ENCODE data around the gene AANAT.

DNA sequence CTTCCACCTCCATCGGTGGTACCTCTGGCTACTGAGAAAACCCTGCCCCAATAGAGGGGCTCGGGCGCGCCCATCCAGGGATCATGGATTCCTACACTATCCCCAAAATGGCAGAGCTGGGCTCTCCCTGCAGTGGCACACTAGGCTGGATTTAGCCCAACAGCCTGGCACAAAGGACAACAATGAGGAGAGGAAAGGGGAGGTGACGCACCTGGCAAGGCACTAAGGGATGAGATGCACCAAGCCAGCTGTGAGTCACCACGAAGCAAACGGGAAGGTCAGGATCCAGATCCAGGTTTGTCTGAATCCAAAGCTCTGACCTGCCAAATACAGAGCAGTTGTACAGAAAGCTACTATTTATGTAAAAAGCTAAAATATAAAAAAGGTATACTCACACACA, 32.5 kb upstream of the AANAT start:
- TF ChIP-seq RARB (CRISPR knock-in tag; IDR thresholded peaks at IDR 0.05) (no peak), TP53 (CRISPR knock-in tag; IDR thresholded peaks at IDR 0.05) (no peak), CEBPB (IDR thresholded peaks at IDR 0.05) (no peak), EHMT2 (IDR thresholded peaks at IDR 0.05; ENCODE audit: low read depth) (no peak), NPAS2 (CRISPR knock-in tag; IDR thresholded peaks at IDR 0.05; ENCODE audit: borderline replicate concordance) (no peak)
- TF ChIP-seq, protein P1, sequence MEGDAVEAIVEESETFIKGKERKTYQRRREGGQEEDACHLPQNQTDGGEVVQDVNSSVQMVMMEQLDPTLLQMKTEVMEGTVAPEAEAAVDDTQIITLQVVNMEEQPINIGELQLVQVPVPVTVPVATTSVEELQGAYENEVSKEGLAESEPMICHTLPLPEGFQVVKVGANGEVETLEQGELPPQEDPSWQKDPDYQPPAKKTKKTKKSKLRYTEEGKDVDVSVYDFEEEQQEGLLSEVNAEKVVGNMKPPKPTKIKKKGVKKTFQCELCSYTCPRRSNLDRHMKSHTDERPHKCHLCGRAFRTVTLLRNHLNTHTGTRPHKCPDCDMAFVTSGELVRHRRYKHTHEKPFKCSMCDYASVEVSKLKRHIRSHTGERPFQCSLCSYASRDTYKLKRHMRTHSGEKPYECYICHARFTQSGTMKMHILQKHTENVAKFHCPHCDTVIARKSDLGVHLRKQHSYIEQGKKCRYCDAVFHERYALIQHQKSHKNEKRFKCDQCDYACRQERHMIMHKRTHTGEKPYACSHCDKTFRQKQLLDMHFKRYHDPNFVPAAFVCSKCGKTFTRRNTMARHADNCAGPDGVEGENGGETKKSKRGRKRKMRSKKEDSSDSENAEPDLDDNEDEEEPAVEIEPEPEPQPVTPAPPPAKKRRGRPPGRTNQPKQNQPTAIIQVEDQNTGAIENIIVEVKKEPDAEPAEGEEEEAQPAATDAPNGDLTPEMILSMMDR (IDR thresholded peaks at IDR 0.05): no peak
- TF ChIP-seq, protein P2, sequence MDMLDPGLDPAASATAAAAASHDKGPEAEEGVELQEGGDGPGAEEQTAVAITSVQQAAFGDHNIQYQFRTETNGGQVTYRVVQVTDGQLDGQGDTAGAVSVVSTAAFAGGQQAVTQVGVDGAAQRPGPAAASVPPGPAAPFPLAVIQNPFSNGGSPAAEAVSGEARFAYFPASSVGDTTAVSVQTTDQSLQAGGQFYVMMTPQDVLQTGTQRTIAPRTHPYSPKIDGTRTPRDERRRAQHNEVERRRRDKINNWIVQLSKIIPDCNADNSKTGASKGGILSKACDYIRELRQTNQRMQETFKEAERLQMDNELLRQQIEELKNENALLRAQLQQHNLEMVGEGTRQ (IDR thresholded peaks at IDR 0.05): no peak
- TF ChIP-seq, protein P3, sequence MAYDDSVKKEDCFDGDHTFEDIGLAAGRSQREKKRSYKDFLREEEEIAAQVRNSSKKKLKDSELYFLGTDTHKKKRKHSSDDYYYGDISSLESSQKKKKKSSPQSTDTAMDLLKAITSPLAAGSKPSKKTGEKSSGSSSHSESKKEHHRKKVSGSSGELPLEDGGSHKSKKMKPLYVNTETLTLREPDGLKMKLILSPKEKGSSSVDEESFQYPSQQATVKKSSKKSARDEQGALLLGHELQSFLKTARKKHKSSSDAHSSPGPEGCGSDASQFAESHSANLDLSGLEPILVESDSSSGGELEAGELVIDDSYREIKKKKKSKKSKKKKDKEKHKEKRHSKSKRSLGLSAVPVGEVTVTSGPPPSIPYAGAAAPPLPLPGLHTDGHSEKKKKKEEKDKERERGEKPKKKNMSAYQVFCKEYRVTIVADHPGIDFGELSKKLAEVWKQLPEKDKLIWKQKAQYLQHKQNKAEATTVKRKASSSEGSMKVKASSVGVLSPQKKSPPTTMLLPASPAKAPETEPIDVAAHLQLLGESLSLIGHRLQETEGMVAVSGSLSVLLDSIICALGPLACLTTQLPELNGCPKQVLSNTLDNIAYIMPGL (CRISPR knock-in tag; IDR thresholded peaks at IDR 0.05; ENCODE audit: borderline replicate concordance): no peak
